ENCODE results near the gene FRMPD1. TPM values are rescaled to one million over a fixed set of nuclear protein-coding genes. Genes with fewer than 3 reads are reported as not detected.

FRMPD1 gene
- total RNA-seq, 2 donors from 2014 or later = 0.33 to 0.55 TPM

DNA sequence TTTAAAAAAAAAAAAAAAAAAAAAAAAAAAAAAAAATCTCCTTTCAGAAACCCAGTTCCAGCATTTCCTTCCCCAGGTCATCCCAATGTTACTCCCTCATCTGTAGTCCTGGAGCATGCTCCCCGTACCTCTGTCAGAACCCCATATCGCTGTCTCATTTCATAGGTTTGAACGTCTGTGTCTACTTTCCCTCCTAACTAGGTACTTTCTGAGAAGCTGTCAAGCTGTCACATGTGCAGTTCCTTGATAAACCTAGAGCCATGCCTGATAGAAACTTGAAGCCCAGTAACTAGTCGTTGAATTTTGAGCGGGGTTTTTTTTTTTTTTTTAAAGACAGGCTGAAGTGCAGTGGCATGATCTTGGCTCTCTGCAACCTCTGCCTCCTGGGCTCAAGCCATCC, 118.6 kb downstream of the FRMPD1 start:
- H3K36me3 Mint-ChIP-seq (ENCODE audit: low read depth) = peaks cover 53% of the 10 kb centered on the region
- H3K9me3 ChIP-seq (ENCODE audit: control insufficient read depth, low read length) = no peaks in the 10 kb centered on the region
- H3K36me3 ChIP-seq (ENCODE audit: control insufficient read depth, insufficient read depth, low read length) = peaks cover 26% of the 10 kb centered on the region
- H3K4me1 Mint-ChIP-seq = no peaks in the 10 kb centered on the region
- H3K27ac ChIP-seq (ENCODE audit: low read depth, low read length) = no peak overlapping the region
- DNase-seq = no peak
- no peaks in the 10 kb centered on the region for H3K27me3 ChIP-seq (ENCODE audit: control insufficient read depth, insufficient read depth, low read length, poor library complexity, severe bottlenecking)
- no peaks in the 10 kb centered on the region for H3K27me3 Mint-ChIP-seq (ENCODE audit: insufficient read depth)
- 84 to 85% methylated on average over 5 of the region's 5 CpGs for WGBS, 2 experiments (ENCODE audit: insufficient coverage in 1 of 2, insufficient read length in 1 of 2)
- H3K27ac Mint-ChIP-seq = no peak overlapping the region
- TF ChIP-seq, protein P1, sequence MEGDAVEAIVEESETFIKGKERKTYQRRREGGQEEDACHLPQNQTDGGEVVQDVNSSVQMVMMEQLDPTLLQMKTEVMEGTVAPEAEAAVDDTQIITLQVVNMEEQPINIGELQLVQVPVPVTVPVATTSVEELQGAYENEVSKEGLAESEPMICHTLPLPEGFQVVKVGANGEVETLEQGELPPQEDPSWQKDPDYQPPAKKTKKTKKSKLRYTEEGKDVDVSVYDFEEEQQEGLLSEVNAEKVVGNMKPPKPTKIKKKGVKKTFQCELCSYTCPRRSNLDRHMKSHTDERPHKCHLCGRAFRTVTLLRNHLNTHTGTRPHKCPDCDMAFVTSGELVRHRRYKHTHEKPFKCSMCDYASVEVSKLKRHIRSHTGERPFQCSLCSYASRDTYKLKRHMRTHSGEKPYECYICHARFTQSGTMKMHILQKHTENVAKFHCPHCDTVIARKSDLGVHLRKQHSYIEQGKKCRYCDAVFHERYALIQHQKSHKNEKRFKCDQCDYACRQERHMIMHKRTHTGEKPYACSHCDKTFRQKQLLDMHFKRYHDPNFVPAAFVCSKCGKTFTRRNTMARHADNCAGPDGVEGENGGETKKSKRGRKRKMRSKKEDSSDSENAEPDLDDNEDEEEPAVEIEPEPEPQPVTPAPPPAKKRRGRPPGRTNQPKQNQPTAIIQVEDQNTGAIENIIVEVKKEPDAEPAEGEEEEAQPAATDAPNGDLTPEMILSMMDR (conservative IDR thresholded peaks at IDR 0.05) = no peak
- H3K4me3 ChIP-seq (ENCODE audit: low read length) = no peak overlapping the region
- H3K4me1 ChIP-seq (ENCODE audit: control insufficient read depth, insufficient read depth, low read length) = no peaks in the 10 kb centered on the region
- no peak overlapping the region for H3K4me3 Mint-ChIP-seq
- H3K9me3 Mint-ChIP-seq = peaks cover 7% of the 10 kb centered on the region
- no peak overlapping the region for H3K9ac ChIP-seq (ENCODE audit: extremely low read depth, low read length, poor library complexity, severe bottlenecking)

DNA sequence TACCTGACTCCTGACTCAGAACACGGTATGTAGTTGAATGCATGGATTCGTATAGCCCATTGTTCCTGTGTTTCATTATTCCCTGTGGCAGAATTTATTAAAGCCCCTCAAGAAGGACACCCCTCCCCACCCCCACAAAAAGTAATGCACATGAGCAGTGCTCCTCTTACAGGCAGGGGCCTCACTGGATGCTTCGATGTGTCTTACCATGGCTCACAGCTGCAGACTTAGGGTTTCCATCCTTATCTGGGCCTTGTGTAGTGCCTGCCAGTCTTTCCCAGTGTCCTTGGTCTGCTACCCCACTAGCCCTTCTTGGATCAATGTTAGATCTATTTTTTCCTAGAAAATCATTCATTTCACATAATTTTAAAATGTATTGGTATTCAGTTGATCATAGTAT, 119.2 kb downstream of the FRMPD1 start:
- Mint-ChIP-seq H3K9me3 (peaks cover 5% of the 10 kb centered on the region), H3K27me3 (ENCODE audit: insufficient read depth) (no peaks in the 10 kb centered on the region), H3K4me3 (no peak overlapping the region), H3K27ac (no peak overlapping the region), H3K36me3 (ENCODE audit: low read depth) (peaks cover 49% of the 10 kb centered on the region), H3K4me1 (no peaks in the 10 kb centered on the region)
- Histone ChIP-seq H3K27ac (ENCODE audit: low read depth, low read length) (no peak overlapping the region), H3K27me3 (ENCODE audit: control insufficient read depth, insufficient read depth, low read length, poor library complexity, severe bottlenecking) (no peaks in the 10 kb centered on the region), H3K36me3 (ENCODE audit: control insufficient read depth, insufficient read depth, low read length) (peaks cover 28% of the 10 kb centered on the region), H3K9me3 (ENCODE audit: control insufficient read depth, low read length) (no peaks in the 10 kb centered on the region), H3K4me3 (ENCODE audit: low read length) (no peak overlapping the region), H3K4me1 (ENCODE audit: control insufficient read depth, insufficient read depth, low read length) (no peaks in the 10 kb centered on the region), H3K9ac (ENCODE audit: extremely low read depth, low read length, poor library complexity, severe bottlenecking) (no peak overlapping the region)
- TF ChIP-seq, protein P1 (conservative IDR thresholded peaks at IDR 0.05) = no peak
- WGBS, 2 experiments (ENCODE audit: insufficient coverage in 1 of 2, insufficient read length in 1 of 2) = 94 to 95% methylated on average over 2 to 3 of the region's 3 CpGs
- no peak for DNase-seq

DNA sequence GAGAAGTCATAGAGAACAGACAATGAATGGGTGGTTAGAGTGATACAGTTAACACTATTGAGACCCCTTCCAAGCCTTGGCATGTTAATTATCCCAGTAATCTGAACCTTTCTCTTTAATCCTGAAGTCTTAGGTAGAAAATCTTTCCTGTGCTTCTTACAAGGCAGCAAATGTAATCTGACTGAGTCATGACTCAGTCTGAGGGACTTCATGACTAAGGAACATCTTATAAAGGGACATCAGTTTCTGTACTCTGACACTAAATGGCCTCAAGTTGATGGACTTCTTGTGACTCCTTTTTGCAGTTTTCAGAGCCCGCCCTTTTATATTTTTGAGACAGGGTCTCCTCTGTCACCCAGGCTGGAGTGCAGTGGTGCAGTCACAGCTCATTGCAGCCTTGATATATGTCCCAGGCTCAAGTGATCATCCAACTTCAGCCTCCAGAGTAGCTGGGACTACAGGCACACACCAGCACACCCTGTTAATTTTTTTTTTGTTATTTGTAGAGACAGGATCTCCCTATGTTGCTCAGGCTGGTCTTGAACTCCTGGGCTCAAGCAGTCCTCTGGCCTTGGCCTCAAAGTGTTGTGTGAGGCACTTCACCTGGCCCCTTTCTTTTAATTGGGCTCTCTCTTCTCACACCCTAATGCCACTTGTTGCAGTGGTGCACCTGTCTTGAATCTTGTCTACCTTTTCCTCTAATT, 124.6 kb downstream of the FRMPD1 start:
- H3K27ac Mint-ChIP-seq = no peak overlapping the region
- TF ChIP-seq, protein P1 (conservative IDR thresholded peaks at IDR 0.05) = no peak
- H3K9me3 ChIP-seq (ENCODE audit: control insufficient read depth, low read length) = no peaks in the 10 kb centered on the region
- H3K4me3 ChIP-seq (ENCODE audit: low read length) = no peak overlapping the region
- DNase-seq = no peak
- no peaks in the 10 kb centered on the region for H3K4me1 ChIP-seq (ENCODE audit: control insufficient read depth, insufficient read depth, low read length)
- no peak overlapping the region for H3K27ac ChIP-seq (ENCODE audit: low read depth, low read length)
- no peak overlapping the region for H3K4me3 Mint-ChIP-seq
- H3K4me1 Mint-ChIP-seq = no peaks in the 10 kb centered on the region
- peaks cover 60% of the 10 kb centered on the region for H3K36me3 Mint-ChIP-seq (ENCODE audit: low read depth)
- no peaks in the 10 kb centered on the region for H3K9me3 Mint-ChIP-seq
- no peaks in the 10 kb centered on the region for H3K27me3 Mint-ChIP-seq (ENCODE audit: insufficient read depth)
- H3K9ac ChIP-seq (ENCODE audit: extremely low read depth, low read length, poor library complexity, severe bottlenecking) = no peak overlapping the region
- H3K27me3 ChIP-seq (ENCODE audit: control insufficient read depth, insufficient read depth, low read length, poor library complexity, severe bottlenecking) = no peaks in the 10 kb centered on the region
- peaks cover 67% of the 10 kb centered on the region for H3K36me3 ChIP-seq (ENCODE audit: control insufficient read depth, insufficient read depth, low read length)
- WGBS, 2 experiments (ENCODE audit: insufficient coverage in 1 of 2, insufficient read length in 1 of 2) = 94 to 100% methylated on average over 1 of the region's 1 CpG

All from endodermal cell (in vitro differentiated cells).